GM12874 (cell line): ENCODE data around the gene LHFPL2.

ENCODE experiments used
- TF ChIP-seq, protein P1 (sequence below): IDR thresholded peaks from 2 replicates; pipeline ENCODE4 v1.5.1; 2011; ENCODE audit warnings: low read depth, mild to moderate bottlenecking, control low read depth, low read length, moderate library complexity; ENCODE audit not compliant: insufficient read depth

LHFPL2 gene

DNA sequence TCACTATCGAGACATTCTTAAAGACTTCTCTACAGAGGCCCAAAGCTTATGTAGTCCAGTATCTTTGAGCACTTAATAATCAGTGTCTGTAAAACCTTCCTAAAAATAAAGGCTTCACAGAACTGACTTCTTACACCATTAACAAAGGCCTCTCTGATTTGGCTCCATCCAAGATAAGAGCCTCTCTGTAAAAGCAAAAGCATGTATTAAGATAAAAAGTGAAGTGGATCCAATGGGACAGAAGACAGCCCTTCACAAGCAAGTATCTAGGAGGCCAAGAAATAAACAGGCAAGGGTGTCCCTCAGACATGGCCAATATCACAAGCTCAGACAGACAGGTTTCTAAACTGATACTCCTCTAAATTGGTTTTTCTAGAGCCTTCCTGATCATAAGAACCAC is 11.9 kb downstream of the LHFPL2 start:
- TF ChIP-seq, protein P1, sequence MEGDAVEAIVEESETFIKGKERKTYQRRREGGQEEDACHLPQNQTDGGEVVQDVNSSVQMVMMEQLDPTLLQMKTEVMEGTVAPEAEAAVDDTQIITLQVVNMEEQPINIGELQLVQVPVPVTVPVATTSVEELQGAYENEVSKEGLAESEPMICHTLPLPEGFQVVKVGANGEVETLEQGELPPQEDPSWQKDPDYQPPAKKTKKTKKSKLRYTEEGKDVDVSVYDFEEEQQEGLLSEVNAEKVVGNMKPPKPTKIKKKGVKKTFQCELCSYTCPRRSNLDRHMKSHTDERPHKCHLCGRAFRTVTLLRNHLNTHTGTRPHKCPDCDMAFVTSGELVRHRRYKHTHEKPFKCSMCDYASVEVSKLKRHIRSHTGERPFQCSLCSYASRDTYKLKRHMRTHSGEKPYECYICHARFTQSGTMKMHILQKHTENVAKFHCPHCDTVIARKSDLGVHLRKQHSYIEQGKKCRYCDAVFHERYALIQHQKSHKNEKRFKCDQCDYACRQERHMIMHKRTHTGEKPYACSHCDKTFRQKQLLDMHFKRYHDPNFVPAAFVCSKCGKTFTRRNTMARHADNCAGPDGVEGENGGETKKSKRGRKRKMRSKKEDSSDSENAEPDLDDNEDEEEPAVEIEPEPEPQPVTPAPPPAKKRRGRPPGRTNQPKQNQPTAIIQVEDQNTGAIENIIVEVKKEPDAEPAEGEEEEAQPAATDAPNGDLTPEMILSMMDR = no peak

DNA sequence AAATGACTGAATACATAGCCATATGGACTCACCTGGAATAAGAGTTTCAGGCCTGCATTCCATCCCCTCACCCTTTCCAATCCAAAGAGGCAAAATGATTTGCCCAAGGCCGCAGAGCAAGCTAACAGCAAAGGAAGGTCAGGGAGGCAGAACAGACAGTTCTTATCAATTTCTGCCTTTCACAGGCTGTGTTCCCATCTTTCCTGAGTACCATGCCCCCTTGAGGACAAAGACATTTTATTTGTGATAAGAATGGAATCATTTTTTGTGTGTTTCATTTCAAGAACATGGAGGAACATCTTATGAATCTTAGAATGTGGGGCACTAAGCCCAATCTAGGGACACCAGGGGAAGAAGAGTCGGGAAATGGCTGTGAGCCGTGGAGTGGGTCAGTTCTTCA is 13.9 kb downstream of the LHFPL2 start:
- TF ChIP-seq, protein P1 = no peak

DNA sequence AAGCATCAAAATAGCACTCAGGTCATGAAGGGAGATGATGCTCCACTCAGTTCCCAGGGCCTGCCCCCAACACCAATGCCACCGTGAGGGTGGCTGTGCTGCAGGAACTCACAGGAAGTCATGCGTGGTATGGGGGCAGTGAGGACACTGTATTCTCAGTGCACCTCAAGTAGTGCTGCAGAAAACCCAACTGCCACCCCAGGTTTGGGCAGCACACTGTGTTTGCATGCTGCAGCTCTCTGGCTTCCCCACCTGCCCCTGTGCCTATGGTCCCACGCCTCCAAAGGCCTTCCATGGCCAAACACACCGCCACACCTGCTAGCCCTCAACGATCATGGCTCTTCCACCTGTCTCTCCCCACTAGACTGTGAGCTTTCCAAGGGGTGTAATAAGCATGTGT is 14.3 kb downstream of the LHFPL2 start:
- TF ChIP-seq, protein P1 = no peak

DNA sequence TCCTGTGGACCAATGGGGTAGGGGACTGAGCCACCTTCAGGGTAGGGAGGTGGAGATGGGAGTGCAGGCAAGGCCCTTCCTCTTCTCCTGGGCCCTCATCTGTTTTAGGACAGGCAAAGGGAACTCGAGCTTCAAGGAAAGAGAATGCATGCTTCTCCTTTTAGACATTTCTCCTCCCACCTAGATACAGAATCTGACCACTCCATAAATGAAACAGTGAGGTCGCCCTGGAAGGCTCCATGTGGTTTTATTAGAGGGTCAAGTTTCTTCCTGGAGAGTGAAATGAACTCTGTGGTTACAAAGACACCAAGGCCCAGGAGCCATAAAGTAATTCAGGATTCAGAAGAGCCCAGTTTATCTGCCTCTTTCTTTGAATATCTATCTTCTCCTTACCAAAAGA is 14.9 kb downstream of the LHFPL2 start:
- TF ChIP-seq, protein P1 = no peak

DNA sequence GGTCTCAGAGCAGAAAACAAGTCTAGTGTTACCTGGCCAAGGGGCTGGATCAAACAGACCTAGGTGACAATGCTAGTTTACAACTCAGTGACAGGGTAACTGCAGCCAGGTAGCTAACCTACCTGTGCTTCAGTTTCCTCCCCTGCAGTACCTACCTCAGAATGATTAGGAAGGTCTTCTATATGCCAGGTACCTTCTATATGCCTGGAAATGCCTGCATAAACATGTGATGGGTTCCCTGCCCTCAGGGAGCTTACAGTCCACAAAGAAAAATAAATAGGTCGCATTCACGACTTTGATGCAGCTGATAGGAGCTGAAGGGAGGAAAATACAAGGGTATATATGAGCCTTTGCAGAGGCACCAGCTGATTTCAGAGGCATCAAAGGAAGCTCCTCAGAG is 16.1 kb downstream of the LHFPL2 start:
- TF ChIP-seq, protein P1 = no peak

DNA sequence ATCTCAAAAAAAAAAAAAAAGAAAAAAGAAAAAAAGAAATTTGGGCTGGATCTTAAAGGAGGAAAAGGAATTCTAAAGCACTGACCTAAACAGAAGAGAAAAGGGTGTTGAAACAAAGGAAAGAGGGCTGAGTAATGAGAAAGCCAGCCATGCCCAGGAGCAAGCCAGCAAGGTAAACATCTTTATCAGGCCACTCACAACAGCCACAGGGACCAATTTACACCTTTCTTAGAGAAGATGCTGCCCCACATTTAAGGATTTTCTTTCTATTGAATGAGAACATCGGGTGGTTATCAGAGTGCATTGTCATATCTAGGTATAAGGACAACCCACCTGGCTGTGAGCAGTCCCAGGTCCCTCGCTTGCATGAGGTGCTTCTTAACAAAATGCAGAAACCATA is 16.6 kb downstream of the LHFPL2 start:
- TF ChIP-seq, protein P1 = no peak

DNA sequence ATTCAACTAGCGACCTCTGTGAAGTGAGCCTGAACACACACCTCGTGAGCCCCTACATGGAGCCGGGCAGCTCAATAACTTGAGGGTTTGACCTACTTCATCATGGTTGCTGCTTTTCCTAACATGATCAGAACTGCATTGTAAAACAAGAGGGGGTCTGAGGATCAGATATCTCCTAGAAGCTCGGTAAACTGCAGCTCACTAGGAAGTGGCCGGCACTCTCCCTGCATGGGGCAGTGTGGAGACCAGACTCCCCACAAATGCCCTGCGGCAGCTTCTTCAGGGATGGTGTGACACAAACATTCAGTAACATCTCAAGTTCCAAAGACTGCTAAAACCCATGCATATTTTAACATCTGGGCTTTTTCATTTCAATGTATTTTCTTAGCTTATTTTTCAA is 18.5 kb downstream of the LHFPL2 start:
- TF ChIP-seq, protein P1 = no peak

DNA sequence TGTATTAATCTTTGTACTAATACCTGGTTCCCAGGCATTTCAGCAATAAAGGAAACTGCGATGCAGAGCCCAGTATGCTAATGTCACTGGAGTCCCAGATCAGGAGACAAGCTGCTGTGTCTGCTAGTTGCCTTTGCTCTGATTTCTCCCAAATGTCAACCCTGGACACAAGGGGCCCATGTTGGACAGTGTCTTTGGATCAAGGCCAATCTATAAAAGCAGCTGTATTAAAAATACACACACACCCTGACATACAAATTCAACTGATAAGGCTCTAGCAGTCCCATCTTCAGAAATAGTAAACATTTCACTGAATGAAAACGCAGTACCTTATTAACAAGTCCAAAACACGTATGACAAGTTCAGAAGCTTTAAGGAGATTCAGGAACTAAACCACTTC is 18.9 kb downstream of the LHFPL2 start:
- TF ChIP-seq, protein P1 = no peak
